Ishikawa (cell line): ENCODE data around the gene CNTNAP5.

ENCODE experiments used
- EGR1 ChIP-seq: IDR thresholded peaks from 2 replicates; pipeline ENCODE4 v1.6.1; 2012
- TF ChIP-seq, protein P1 (sequence below): IDR thresholded peaks from 2 replicates; pipeline ENCODE4 v1.6.1; 2012

DNA sequence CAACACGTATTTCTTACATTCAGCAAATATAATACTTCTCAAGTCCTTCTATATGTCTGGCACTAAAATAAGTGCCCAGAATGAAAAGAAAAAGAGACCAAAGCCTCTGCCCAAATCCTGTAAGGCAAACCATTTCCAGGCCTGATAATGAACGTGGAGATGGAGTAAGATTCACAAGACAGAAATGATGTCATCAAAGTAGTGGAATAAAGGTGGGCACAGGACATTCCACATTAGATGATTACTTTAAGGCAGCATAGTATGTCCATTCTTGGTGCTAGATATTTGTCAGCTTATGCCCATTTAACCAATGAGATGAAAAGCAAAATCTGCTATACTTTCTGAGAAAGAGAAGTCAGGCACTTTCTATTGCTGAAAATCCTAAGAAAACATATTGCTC is 38.5 kb downstream of the CNTNAP5 start:
- no peak for TF ChIP-seq EGR1
- TF ChIP-seq, protein P1, sequence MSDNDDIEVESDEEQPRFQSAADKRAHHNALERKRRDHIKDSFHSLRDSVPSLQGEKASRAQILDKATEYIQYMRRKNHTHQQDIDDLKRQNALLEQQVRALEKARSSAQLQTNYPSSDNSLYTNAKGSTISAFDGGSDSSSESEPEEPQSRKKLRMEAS, result no peak
